Astrocyte of the cerebellum (primary cell): ENCODE results near the gene HSF5.

ENCODE experiments used
- DNase-seq: peaks from one replicate; pipeline ENCODE4 v3.0.0-alpha.2; 2011; ENCODE audit warnings: low read depth
- H3K4me3 ChIP-seq: 2 replicates; pipeline ENCODE4 v1.5.1; 2011; ENCODE audit warnings: mild to moderate bottlenecking, low read depth, low read length, moderate library complexity
- CTCF ChIP-seq: IDR thresholded peaks from 2 replicates; pipeline ENCODE4 v1.5.1; 2012; ENCODE audit warnings: low read length, low read depth, moderate library complexity, mild to moderate bottlenecking; ENCODE audit errors: missing control alignments
- in situ Hi-C: cut with HindIII; loops from 2 replicates; pipeline ENCODE4 v1.10.0; 2017; ENCODE audit warnings: low sequenced_read_pairs

HSF5 gene

GRCh38 chr17:58487589-58488427 lies at the start of gene HSF5:
Gene HSF5, minus strand, starts transcription at chr17:58488408. Its CDS starts 134 bp downstream, at chr17:58488274.
- H3K4me3 ChIP-seq: no peak within 1 kb of the TSS
- DNase-seq: no peak
- no peak for TF ChIP-seq CTCF
- in situ Hi-C loops: no loop called here

GRCh38 chr17:58537266-58537665 lies 49.1 kb upstream of the HSF5 start:
- in situ Hi-C loops: no loop called here
- H3K4me3 ChIP-seq: no peak overlapping the region
- no peak for TF ChIP-seq CTCF
- DNase-seq: no peak

- DNase-seq: no peak
- in situ Hi-C loops: no loop called here
- TF ChIP-seq CTCF: no peak
- no peak overlapping the region for H3K4me3 ChIP-seq
These were observed 48.3 kb upstream of the HSF5 start for GRCh38 chr17:58536542-58536941.

GRCh38 chr17:58535431-58535830 lies 47.2 kb upstream of the HSF5 start:
- no peak for TF ChIP-seq CTCF
- H3K4me3 ChIP-seq: no peak overlapping the region
- DNase-seq: no peak
- in situ Hi-C loops: no loop called here

- in situ Hi-C loops: no loop called here
- no peak for DNase-seq
- TF ChIP-seq CTCF: no peak
- no peak overlapping the region for H3K4me3 ChIP-seq
These were observed 46.8 kb upstream of the HSF5 start for GRCh38 chr17:58534901-58535421.

GRCh38 chr17:58534331-58534730 lies 46.1 kb upstream of the HSF5 start:
- H3K4me3 ChIP-seq: no peak overlapping the region
- DNase-seq: no peak
- in situ Hi-C loops: no loop called here
- no peak for TF ChIP-seq CTCF
